C4-2B (cell line): ENCODE results near the gene ZNF326.
"Not testable (repeated sequence)": the region's sequence is repeated elsewhere in the genome, so short reads cannot be mapped to it uniquely, and the experiment has no call there.

Source experiments
- H3K27ac ChIP-seq: fragments of 450-650 bp; 2 replicates; pipeline ENCODE4 v1.5.1; 2017
- CTCF ChIP-seq: fragments of 450-650 bp; conservative IDR thresholded peaks from 2 replicates; pipeline ENCODE4 v1.5.1; 2017; ENCODE audit warnings: mild to moderate bottlenecking
- ZFX ChIP-seq: fragments of 450-650 bp; IDR thresholded peaks from 2 replicates; pipeline ENCODE4 v1.6.1; 2017

ZNF326 gene

GRCh38 chr1:89972024-89972423 lies 22.9 kb upstream of the ZNF326 start:
- H3K27ac ChIP-seq, result no peak overlapping the region
- TF ChIP-seq CTCF (no peak), ZFX (no peak)

GRCh38 chr1:89973471-89974127 lies 21.3 kb upstream of the ZNF326 start:
- no peak for TF ChIP-seq CTCF
- no peak for TF ChIP-seq ZFX
- H3K27ac ChIP-seq, result no peak overlapping the region

DNA sequence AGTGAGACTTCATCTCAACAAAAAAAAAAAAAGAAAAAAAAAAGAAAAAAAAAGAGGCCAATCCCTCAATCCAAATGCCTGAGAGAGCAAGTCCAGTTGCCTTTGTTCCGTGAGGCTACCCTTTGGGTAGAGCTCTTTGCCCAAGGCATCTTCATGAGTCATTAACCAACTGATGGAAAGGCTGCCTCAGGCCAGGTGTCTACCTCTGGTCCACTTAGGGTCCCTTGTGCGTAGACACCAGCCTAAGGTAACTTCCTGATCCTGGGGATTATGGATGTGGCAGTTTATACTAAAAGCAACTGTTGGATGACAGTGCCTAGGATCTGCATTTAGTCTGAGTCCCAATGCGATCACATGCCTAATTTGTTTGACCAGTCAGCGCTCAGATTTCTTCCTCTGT lies 20.7 kb upstream of the ZNF326 start:
- TF ChIP-seq ZFX, result no peak
- TF ChIP-seq CTCF, result no peak
- H3K27ac ChIP-seq, result no peak overlapping the region

- TF ChIP-seq ZFX (no peak), CTCF (no peak)
- no peak overlapping the region for H3K27ac ChIP-seq
These were observed 20.0 kb upstream of the ZNF326 start for GRCh38 chr1:89974696-89975470.

- H3K27ac ChIP-seq, result no peak overlapping the region
These were observed 19.3 kb upstream of the ZNF326 start for GRCh38 chr1:89975540-89976125.

DNA sequence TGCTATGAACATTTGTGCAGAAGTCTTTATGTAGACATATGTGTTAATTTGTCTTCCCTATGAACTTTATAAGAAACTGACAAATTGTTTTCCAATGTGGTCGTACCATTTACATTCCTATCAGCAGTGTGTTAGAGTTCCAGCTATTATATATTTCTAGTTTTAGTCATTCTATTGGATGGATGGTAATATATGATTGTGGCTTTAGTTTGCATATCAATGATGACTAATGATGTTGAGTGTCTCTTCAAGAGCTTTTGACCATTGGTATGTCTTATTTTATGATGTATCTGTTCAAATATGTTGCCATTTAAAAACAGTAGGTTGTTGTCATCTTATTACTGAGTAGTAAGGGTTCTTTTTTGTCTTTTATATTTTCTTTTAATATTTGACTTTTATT lies 16.2 kb upstream of the ZNF326 start:
- no peak overlapping the region for H3K27ac ChIP-seq
- TF ChIP-seq ZFX (no peak), CTCF (no peak)

More at GRCh38 chr1:89975540-89976125, 19.3 kb upstream of the ZNF326 start:
- no peak for TF ChIP-seq CTCF
- no peak for TF ChIP-seq ZFX

- TF ChIP-seq CTCF, result no peak
- TF ChIP-seq ZFX, result no peak
These were observed 14.3 kb upstream of the ZNF326 start for GRCh38 chr1:89980605-89981004.

GRCh38 chr1:89982846-89983245 lies 12.1 kb upstream of the ZNF326 start:
- not testable (repeated sequence) for H3K27ac ChIP-seq

More at GRCh38 chr1:89980605-89981004, 14.3 kb upstream of the ZNF326 start:
- H3K27ac ChIP-seq, result no peak overlapping the region

DNA sequence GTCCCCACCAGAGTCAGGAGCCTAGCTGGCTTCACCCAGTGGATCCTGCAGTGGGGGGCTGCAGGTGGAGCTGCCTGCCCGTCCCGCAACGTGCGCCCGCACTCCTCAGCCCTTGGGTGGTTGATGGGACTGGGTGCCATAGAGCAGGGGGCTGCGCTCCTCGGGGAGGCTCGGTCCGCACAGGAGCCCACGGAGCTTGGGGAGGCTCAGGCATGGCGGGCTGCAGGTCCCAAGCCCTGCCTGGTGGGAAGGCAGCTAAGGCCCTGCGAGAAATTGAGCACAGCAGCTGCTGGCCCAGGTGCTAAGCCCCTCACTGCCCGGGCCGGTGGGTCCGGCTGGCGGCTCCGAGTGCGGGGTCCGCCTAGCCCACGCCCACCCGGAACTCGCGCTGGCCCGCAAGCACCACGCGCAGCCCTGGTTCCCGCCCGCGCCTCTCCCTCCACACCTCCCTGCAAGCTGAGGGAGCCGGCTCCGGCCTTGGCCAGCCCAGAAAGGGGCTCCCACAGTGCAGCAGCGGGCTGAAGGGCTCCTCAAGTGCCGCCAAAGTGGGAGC lies 10.3 kb upstream of the ZNF326 start:
- H3K27ac ChIP-seq, result not testable (repeated sequence)
